HEK293T (cell line): ENCODE data around the gene CFAP61.
A peak's percentile ranks its signal among the peaks of the same experiment; 100 is the strongest.

ENCODE experiments used
- CTCF ChIA-PET: fragments of 350-600 bp; formaldehyde crosslinking; extraction: SDS; loops from one replicate; lab custom pipeline; 2021; ENCODE audit warnings: antibody characterized with exemption, inconsistent platforms; lab: Yijun Ruan, JAX
- POLR2A ChIA-PET: fragments of 350-600 bp; formaldehyde crosslinking; extraction: SDS; loops from one replicate; lab custom pipeline; 2020; ENCODE audit warnings: antibody characterized with exemption, inconsistent platforms; lab: Yijun Ruan, JAX
- DNase-seq: peaks from one replicate; pipeline ENCODE4 v3.0.0; 2012; ENCODE audit warnings: mixed read lengths; ENCODE audit errors: extremely low spot score
- ARNT ChIP-seq: fragments of 450-650 bp; IDR thresholded peaks from 2 replicates; pipeline ENCODE4 v1.6.1; 2017; ENCODE audit warnings: mild to moderate bottlenecking
- BHLHE40 ChIP-seq: fragments of 450-650 bp; IDR thresholded peaks from 2 replicates; pipeline ENCODE4 v1.6.1; 2016; ENCODE audit warnings: mild to moderate bottlenecking, moderate library complexity, borderline replicate concordance
- CTBP1 ChIP-seq: fragments of 450-650 bp; IDR thresholded peaks from 2 replicates; pipeline ENCODE4 v1.6.1; 2016; ENCODE audit warnings: borderline replicate concordance
- ELF4 ChIP-seq: fragments of 450-650 bp; IDR thresholded peaks from 2 replicates; pipeline ENCODE4 v1.6.1; 2017; ENCODE audit warnings: antibody characterized with exemption
- FOXA1 ChIP-seq: fragments of 450-650 bp; IDR thresholded peaks from 2 replicates; pipeline ENCODE4 v1.6.1; 2016; ENCODE audit warnings: mild to moderate bottlenecking
- FOXK2 ChIP-seq: fragments of 450-650 bp; IDR thresholded peaks from 2 replicates; pipeline ENCODE4 v1.6.1; 2016; ENCODE audit warnings: mild to moderate bottlenecking
- FOXM1 ChIP-seq: fragments of 450-650 bp; IDR thresholded peaks from 2 replicates; pipeline ENCODE4 v1.6.1; 2017; ENCODE audit warnings: mild to moderate bottlenecking, borderline replicate concordance
- HDGF ChIP-seq: fragments of 450-650 bp; IDR thresholded peaks from 2 replicates; pipeline ENCODE4 v1.6.1; 2017; ENCODE audit warnings: antibody characterized with exemption, borderline replicate concordance
- L3MBTL2 ChIP-seq: fragments of 450-650 bp; conservative IDR thresholded peaks from 2 replicates; pipeline ENCODE4 v1.6.1; 2016; ENCODE audit warnings: mild to moderate bottlenecking
- LEF1 ChIP-seq: fragments of 450-650 bp; IDR thresholded peaks from 2 replicates; pipeline ENCODE4 v1.6.1; 2017; ENCODE audit warnings: mild to moderate bottlenecking, borderline replicate concordance
- NFRKB ChIP-seq: fragments of 450-650 bp; IDR thresholded peaks from 2 replicates; pipeline ENCODE4 v1.6.1; 2016; ENCODE audit warnings: mild to moderate bottlenecking, moderate library complexity
- SP1 ChIP-seq: fragments of 450-650 bp; IDR thresholded peaks from 2 replicates; pipeline ENCODE4 v1.6.1; 2017
- SUZ12 ChIP-seq: fragments of 450-650 bp; IDR thresholded peaks from 2 replicates; pipeline ENCODE4 v1.6.1; 2016; ENCODE audit warnings: mild to moderate bottlenecking
- TARDBP ChIP-seq: fragments of 450-650 bp; IDR thresholded peaks from 2 replicates; pipeline ENCODE4 v1.6.1; 2016
- ZNF384 ChIP-seq: fragments of 450-650 bp; IDR thresholded peaks from 2 replicates; pipeline ENCODE4 v1.6.1; 2016
- TF ChIP-seq, protein P1 (sequence below): fragments of 450-650 bp; IDR thresholded peaks from 2 replicates; pipeline ENCODE4 v1.6.1; 2016

Gene CFAP61

DNA sequence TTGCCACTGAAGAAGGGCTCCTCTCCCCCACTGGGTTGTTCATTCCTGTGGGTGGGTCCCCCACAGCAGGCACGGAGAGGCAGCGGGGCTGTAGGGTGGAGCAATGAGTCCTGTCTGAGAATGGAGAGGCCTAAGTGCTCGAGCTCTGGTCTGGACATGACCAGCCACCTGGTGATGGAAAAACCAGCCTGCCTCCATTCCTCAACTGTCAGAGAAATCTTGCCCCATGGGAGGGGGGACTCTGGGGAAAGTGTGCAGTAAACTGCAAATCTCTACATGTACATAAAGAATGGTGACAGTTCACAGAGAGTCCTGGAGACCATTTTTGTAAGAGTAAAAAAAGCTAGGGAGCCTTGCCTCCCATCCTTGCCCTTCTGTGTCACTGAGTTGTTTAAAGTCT lies 349.7 kb downstream of the CFAP61 start:
- CTCF ChIA-PET: no interaction called here
- POLR2A ChIA-PET: no interaction called here
- TF ChIP-seq L3MBTL2 (no peak), TARDBP (no peak), ZNF384 (no peak), SUZ12 (no peak), NFRKB (no peak), BHLHE40 (no peak), FOXM1 (no peak), ARNT (no peak), FOXA1 (no peak), ELF4 (no peak), FOXK2 (no peak), CTBP1 (no peak), SP1 (no peak), LEF1 (no peak), HDGF (no peak)
- TF ChIP-seq, protein P1, sequence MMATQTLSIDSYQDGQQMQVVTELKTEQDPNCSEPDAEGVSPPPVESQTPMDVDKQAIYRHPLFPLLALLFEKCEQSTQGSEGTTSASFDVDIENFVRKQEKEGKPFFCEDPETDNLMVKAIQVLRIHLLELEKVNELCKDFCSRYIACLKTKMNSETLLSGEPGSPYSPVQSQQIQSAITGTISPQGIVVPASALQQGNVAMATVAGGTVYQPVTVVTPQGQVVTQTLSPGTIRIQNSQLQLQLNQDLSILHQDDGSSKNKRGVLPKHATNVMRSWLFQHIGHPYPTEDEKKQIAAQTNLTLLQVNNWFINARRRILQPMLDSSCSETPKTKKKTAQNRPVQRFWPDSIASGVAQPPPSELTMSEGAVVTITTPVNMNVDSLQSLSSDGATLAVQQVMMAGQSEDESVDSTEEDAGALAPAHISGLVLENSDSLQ: no peak
- DNase-seq: no peak

DNA sequence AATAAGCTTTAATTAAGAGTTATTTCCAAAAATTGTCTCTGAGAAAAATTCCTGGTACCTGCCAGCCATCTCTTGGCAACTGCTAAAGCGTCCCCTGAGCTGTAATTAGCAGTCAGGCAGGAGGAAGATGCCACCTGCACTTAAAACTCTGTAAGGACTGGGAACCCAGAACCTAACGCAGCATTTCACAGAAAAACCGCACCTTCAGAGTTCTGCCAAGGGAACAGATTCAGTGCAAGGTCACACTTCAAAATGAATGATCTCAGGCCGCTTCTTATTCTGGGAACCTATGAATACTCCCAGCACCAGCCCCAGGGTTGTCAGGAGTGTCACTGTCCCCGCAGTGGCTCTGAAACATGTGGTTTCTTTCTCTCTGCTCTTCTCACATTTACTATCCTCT lies 352.3 kb downstream of the CFAP61 start:
- DNase-seq: no peak
- POLR2A ChIA-PET: no interaction called here
- CTCF ChIA-PET: no interaction called here
- no peak for TF ChIP-seq ARNT
- no peak for TF ChIP-seq TARDBP
- no peak for TF ChIP-seq SUZ12
- no peak for TF ChIP-seq FOXA1
- TF ChIP-seq SP1: no peak
- TF ChIP-seq L3MBTL2: no peak
- TF ChIP-seq FOXK2: no peak
- no peak for TF ChIP-seq ELF4
- no peak for TF ChIP-seq CTBP1
- TF ChIP-seq HDGF: no peak
- TF ChIP-seq, protein P1: no peak
- no peak for TF ChIP-seq ZNF384
- no peak for TF ChIP-seq LEF1
- no peak for TF ChIP-seq NFRKB
- TF ChIP-seq FOXM1: no peak
- TF ChIP-seq BHLHE40: no peak

- ChIA-PET POLR2A (no interaction called here), CTCF (no interaction called here)
- TF ChIP-seq L3MBTL2 (no peak), TARDBP (no peak), FOXK2 (no peak), SP1 (no peak), NFRKB (no peak), BHLHE40 (no peak), ARNT (no peak), SUZ12 (no peak), LEF1 (no peak), ZNF384 (no peak), CTBP1 (no peak), ELF4 (no peak), FOXA1 (no peak), FOXM1 (no peak), HDGF (no peak)
- TF ChIP-seq, protein P1: no peak
- DNase-seq: no peak
Measured at GRCh38 chr20:20405623-20406022, 353.3 kb downstream of the CFAP61 start.

- ChIA-PET POLR2A (no interaction called here), CTCF (no interaction called here)
- no peak for TF ChIP-seq L3MBTL2
- no peak for DNase-seq
Measured at GRCh38 chr20:20406306-20406705, 354.0 kb downstream of the CFAP61 start.

DNA sequence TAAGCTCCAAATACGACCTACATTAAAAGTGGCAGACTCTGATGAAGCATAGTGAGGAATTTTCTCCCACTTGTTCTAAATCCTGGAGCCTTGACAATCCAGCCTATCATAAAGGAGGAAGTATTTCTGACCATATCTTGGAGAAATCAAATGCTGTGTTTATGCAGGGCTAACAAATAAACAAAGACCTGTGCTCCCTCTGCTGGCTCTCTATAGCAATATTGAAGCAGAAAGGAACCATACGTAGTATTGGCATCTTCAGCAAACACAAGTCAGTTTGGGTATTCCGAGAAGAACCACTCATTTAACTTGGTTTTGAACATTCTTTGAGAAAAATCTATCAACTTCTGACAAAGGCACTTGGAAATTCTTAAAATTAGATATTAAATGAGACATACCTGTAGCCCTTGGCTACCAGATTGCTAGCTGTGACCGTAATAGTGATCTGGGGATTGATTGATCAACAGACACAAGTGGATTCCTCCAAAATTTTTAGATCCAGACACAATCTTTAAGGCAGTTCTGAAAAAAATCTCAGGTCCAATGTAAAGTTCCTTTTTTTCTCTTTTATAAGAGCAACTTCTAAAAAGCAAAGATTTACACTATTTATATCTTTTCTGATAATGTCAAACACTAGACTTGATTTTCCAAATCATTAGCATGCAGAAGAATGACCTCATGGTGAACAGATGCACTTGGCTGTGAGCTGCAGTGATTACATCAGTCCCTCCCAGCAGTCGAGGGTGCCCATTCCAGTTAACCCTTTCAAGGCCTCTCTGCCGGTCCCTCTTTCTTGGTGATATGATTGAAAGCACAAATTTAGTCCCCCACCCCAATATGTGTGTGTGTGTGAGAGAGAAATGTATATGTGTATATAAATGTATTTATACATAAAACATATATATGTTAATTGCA lies 355.8 kb downstream of the CFAP61 start:
- ChIA-PET POLR2A (no interaction called here), CTCF (no interaction called here)
- DNase-seq: peak; percentile 44
- TF ChIP-seq L3MBTL2 (no peak), NFRKB (no peak), SP1 (no peak), ARNT (no peak), FOXM1 (no peak), SUZ12 (no peak), HDGF (no peak), LEF1 (no peak)

GRCh38 chr20:20409331-20409730 lies 357.0 kb downstream of the CFAP61 start:
- POLR2A ChIA-PET: no interaction called here
- TF ChIP-seq ELF4: no peak
- TF ChIP-seq FOXM1: no peak
- no peak for TF ChIP-seq SP1
- TF ChIP-seq NFRKB: no peak
- TF ChIP-seq TARDBP: no peak
- no peak for TF ChIP-seq FOXK2
- no peak for TF ChIP-seq L3MBTL2
- no peak for TF ChIP-seq HDGF
- TF ChIP-seq SUZ12: no peak
- TF ChIP-seq FOXA1: no peak
- no peak for TF ChIP-seq ARNT
- no peak for TF ChIP-seq BHLHE40
- no peak for TF ChIP-seq LEF1
- no peak for TF ChIP-seq ZNF384
- TF ChIP-seq CTBP1: no peak
- TF ChIP-seq, protein P1: no peak
- DNase-seq: no peak
- CTCF ChIA-PET: interaction anchor here (0.7 kb wide), 1 partner anchor 42 kb away, joined by 3 read pairs; no protein-coding TSS in a partner anchor
